A549 (cell line): ENCODE data around the gene SLC6A18. TPM values are rescaled to one million over a fixed set of nuclear protein-coding genes. Genes with fewer than 3 reads are reported as not detected.

Source experiments
- ATAC-seq, 2 experiments: fragments of 200-7000 bp in 1 of 2; fragments of >200 bp in 1 of 2; cut with Nextera tagmentation in 1 of 2; cut with Tn5 transposase in 1 of 2; 3 replicates each; pipeline versions ENCODE4 v1.8.0 to v1.9.1; 2018 to 2020; ENCODE audit warnings: mild to moderate bottlenecking in 1 of 2, moderate library complexity in 1 of 2
- CTCF ChIA-PET: fragments of 300-600 bp; sonication (Branson Sonifier 250); formaldehyde crosslinking; extraction: SDS; loops from one replicate; lab custom pipeline; 2021; ENCODE audit warnings: antibody characterized with exemption, inconsistent platforms; lab: Yijun Ruan, JAX
- POLR2A ChIA-PET: fragments of 350-600 bp; formaldehyde crosslinking; extraction: SDS; loops from one replicate; lab custom pipeline; 2021; ENCODE audit warnings: antibody characterized with exemption, inconsistent platforms; lab: Yijun Ruan, JAX
- DNase-seq, 2 experiments: peaks; one replicate each; pipeline versions ENCODE4 v3.0.0 to v3.0.0-alpha.2; 2011 to 2016; ENCODE audit warnings: low read depth in 1 of 2, low spot score in 1 of 2
- FAIRE-seq: peaks from 2 replicates; lab custom pipeline; 2011; peaks lifted over from hg19 to GRCh38; lab: Jason Lieb, UNC
- H3K27ac ChIP-seq, 2 experiments: fragments of >200 bp; sonication (Bioruptor Twin); formaldehyde crosslinking; 3 replicates each; pipeline ENCODE4 v1.5.1; 2016 to 2017
- H3K4me1 ChIP-seq: fragments of >200 bp; sonication (Bioruptor Twin); formaldehyde crosslinking; 3 replicates; pipeline ENCODE4 v1.6.1; 2016
- H3K4me2 ChIP-seq: fragments of >200 bp; sonication (Bioruptor Twin); formaldehyde crosslinking; 3 replicates; pipeline ENCODE4 v1.6.1; 2016
- H3K4me3 ChIP-seq: fragments of >200 bp; sonication (Bioruptor Twin); formaldehyde crosslinking; 3 replicates; pipeline ENCODE4 v1.5.1; 2016
- H3K9me3 ChIP-seq: fragments of >200 bp; sonication (Bioruptor Twin); formaldehyde crosslinking; 3 replicates; pipeline ENCODE4 v1.6.1; 2016
- CBX8 ChIP-seq: fragments of 200-600 bp; sonication (generic); IDR thresholded peaks from 2 replicates; pipeline ENCODE4 v1.6.1; 2016
- CEBPB ChIP-seq, 2 experiments: fragments of >200 bp in 1 of 2; sonication (Bioruptor Twin) in 1 of 2; formaldehyde crosslinking in 1 of 2; IDR thresholded peaks; 2 replicates each; pipeline ENCODE4 v1.6.1; 2012 to 2016
- EHF ChIP-seq: fragments of 250-450 bp; sonication (Bioruptor Pico); IDR thresholded peaks from 2 replicates; pipeline ENCODE4 v1.5.0; 2020; ENCODE audit warnings: mild to moderate bottlenecking
- ELK1 ChIP-seq: fragments of 150-350 bp; IDR thresholded peaks from 2 replicates; pipeline ENCODE4 v1.6.1; 2014; ENCODE audit warnings: low read depth, mild to moderate bottlenecking, low read length
- FOSL2 ChIP-seq, 2 experiments: fragments of 450-650 bp in 1 of 2; fragments of >200 bp in 1 of 2; sonication (Bioruptor Twin) in 1 of 2; formaldehyde crosslinking; IDR thresholded peaks; 2 replicates each; pipeline versions ENCODE4 v1.5.0 to v1.6.1; 2016 to 2020; ENCODE audit warnings: mild to moderate bottlenecking in 1 of 2, moderate library complexity in 1 of 2
- FOXS1 ChIP-seq: fragments of 250-450 bp; sonication (Bioruptor Pico); IDR thresholded peaks from 2 replicates; pipeline ENCODE4 v1.5.0; 2020; ENCODE audit warnings: mild to moderate bottlenecking, moderate library complexity
- GATA3 ChIP-seq: IDR thresholded peaks from 2 replicates; pipeline ENCODE4 v1.6.1; 2012; ENCODE audit warnings: borderline replicate concordance
- HOXA7 ChIP-seq: fragments of 250-450 bp; sonication (Bioruptor Pico); IDR thresholded peaks from 2 replicates; pipeline ENCODE4 v1.5.0; 2020; ENCODE audit warnings: mild to moderate bottlenecking, moderate library complexity
- HOXB13 ChIP-seq: fragments of 250-450 bp; sonication (Bioruptor Pico); IDR thresholded peaks from 2 replicates; pipeline ENCODE4 v1.5.0; 2020; ENCODE audit warnings: low read depth, mild to moderate bottlenecking, moderate library complexity
- HOXB5 ChIP-seq: fragments of 250-450 bp; sonication (Bioruptor Pico); IDR thresholded peaks from 2 replicates; pipeline ENCODE4 v1.5.0; 2020; ENCODE audit warnings: mild to moderate bottlenecking, moderate library complexity
- JUNB ChIP-seq: fragments of >200 bp; sonication (Bioruptor Twin); formaldehyde crosslinking; IDR thresholded peaks from 2 replicates; pipeline ENCODE4 v1.6.1; 2016
- KDM1A ChIP-seq: fragments of 200-600 bp; sonication (generic); IDR thresholded peaks from 2 replicates; pipeline ENCODE4 v1.6.1; 2016; ENCODE audit warnings: low read depth, mild to moderate bottlenecking
- MAZ ChIP-seq: fragments of 150-350 bp; IDR thresholded peaks from 2 replicates; pipeline ENCODE4 v1.6.1; 2014; ENCODE audit warnings: antibody characterized with exemption, low read depth, low read length, borderline replicate concordance
- MYC ChIP-seq: IDR thresholded peaks from 2 replicates; pipeline ENCODE4 v1.6.1; 2012; ENCODE audit warnings: mild to moderate bottlenecking, inconsistent platforms, low read length, improper control_type of control experiment, borderline replicate concordance
- NFE2L2 ChIP-seq: fragments of 150-350 bp; conservative IDR thresholded peaks from 2 replicates; pipeline ENCODE4 v1.6.1; 2014; ENCODE audit warnings: low read length
- NR3C1 ChIP-seq: fragments of >200 bp; sonication (Bioruptor Twin); formaldehyde crosslinking; IDR thresholded peaks from 3 replicates; pipeline ENCODE4 v1.6.1; 2017
- RARB ChIP-seq: fragments of 250-450 bp; sonication (Bioruptor Pico); IDR thresholded peaks from 2 replicates; pipeline ENCODE4 v1.8.0; 2021; ENCODE audit warnings: mild to moderate bottlenecking, moderate library complexity
- RCOR1 ChIP-seq: fragments of 150-350 bp; IDR thresholded peaks from 2 replicates; pipeline ENCODE4 v1.6.1; 2014; ENCODE audit warnings: antibody characterized with exemption, low read length, low read depth
- RNF2 ChIP-seq: fragments of 200-600 bp; sonication (generic); IDR thresholded peaks from 2 replicates; pipeline ENCODE4 v1.6.1; 2016; ENCODE audit warnings: low read depth, mild to moderate bottlenecking, antibody characterized with exemption, moderate library complexity, borderline replicate concordance
- TP53 ChIP-seq: fragments of 250-450 bp; sonication (Bioruptor Pico); IDR thresholded peaks from 2 replicates; pipeline ENCODE4 v1.5.0; 2021; ENCODE audit warnings: mild to moderate bottlenecking, moderate library complexity
- ZFP36 ChIP-seq: fragments of 450-650 bp; IDR thresholded peaks from 2 replicates; pipeline ENCODE4 v1.6.1; 2014; ENCODE audit warnings: borderline replicate concordance; ENCODE audit not compliant: partially characterized antibody
- ZSCAN20 ChIP-seq: fragments of 250-450 bp; sonication (Bioruptor Pico); IDR thresholded peaks from 2 replicates; pipeline ENCODE4 v1.8.0; 2022; ENCODE audit warnings: mild to moderate bottlenecking, moderate library complexity
- WGBS: methylation state at CpG from one replicate; pipeline ENCODE4 v1.1.6; 2017; ENCODE audit errors: missing lambda C conversion rate; 5-methylcytosine and 5-hydroxymethylcytosine counted together
- polyA plus RNA-seq, 4 experiments: library from polyadenylated mRNA; depleted of rRNA in 3 of 4; stranded (reverse); fragments of >200 nt; fragmentation: RNase III in 1 of 4; extraction: RNeasy Plus Mini Kit Qiagen cat#74134 plus additional on column Dnase treatment in 1 of 4; gene quantifications; 2 replicates in 3 of 4; 3 replicates in 1 of 4; pipeline ENCODE4 v1.2.3, GENCODE V29; 2011 to 2017
- TF ChIP-seq, protein P1 (sequence below): fragments of 250-450 bp; sonication (Bioruptor Pico); IDR thresholded peaks from 2 replicates; pipeline ENCODE4 v1.5.0; 2020; ENCODE audit warnings: low read depth, mild to moderate bottlenecking, moderate library complexity
- TF ChIP-seq, protein P2 (sequence below): fragments of 200-600 bp; sonication (generic); IDR thresholded peaks from 2 replicates; pipeline ENCODE4 v1.6.1; 2016; ENCODE audit warnings: antibody characterized with exemption, mild to moderate bottlenecking, moderate library complexity
- TF ChIP-seq, protein P3 (sequence below): fragments of >200 bp; sonication (Bioruptor Twin); formaldehyde crosslinking; IDR thresholded peaks from 2 replicates; pipeline ENCODE4 v1.6.1; 2016
- TF ChIP-seq, protein P4 (sequence below): fragments of 250-450 bp; sonication (Bioruptor Pico); IDR thresholded peaks from 2 replicates; pipeline ENCODE4 v1.5.0; 2021; ENCODE audit warnings: mild to moderate bottlenecking, moderate library complexity, borderline replicate concordance

SLC6A18 gene
- polyA plus RNA-seq, 2 of the 4 experiments (the other 2 are of a cell fraction) = not detected

- CTCF ChIA-PET = interaction anchor here (0.6 to 1.3 kb wide), 5 partner anchors 11 to 408 kb away, joined by 3 to 5 read pairs (median 3); no protein-coding TSS in a partner anchor
- Histone ChIP-seq H3K4me3 (no peak overlapping the region), H3K4me1 (no peaks in the 10 kb centered on the region), H3K27ac (no peak overlapping the region), H3K9me3 (no peaks in the 10 kb centered on the region), H3K4me2 (no peak overlapping the region)
- TF ChIP-seq RARB (CRISPR knock-in tag) (no peak), ELK1 (no peak), HOXB13 (CRISPR knock-in tag) (no peak), NFE2L2 (no peak), ZFP36 (no peak), HOXA7 (no peak), JUNB (no peak), NR3C1 (no peak), EHF (no peak), RCOR1 (no peak)
- TF ChIP-seq, protein P1, sequence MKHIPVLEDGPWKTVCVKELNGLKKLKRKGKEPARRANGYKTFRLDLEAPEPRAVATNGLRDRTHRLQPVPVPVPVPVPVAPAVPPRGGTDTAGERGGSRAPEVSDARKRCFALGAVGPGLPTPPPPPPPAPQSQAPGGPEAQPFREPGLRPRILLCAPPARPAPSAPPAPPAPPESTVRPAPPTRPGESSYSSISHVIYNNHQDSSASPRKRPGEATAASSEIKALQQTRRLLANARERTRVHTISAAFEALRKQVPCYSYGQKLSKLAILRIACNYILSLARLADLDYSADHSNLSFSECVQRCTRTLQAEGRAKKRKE (CRISPR knock-in tag) = no peak
- ATAC-seq = peak in 1 of 2 experiments; percentile 17; a peak in 3 of 6 replicates
- 39% methylated on average over 7 of the region's 11 CpGs for WGBS
- FAIRE-seq = no peak
- no peak for DNase-seq
- POLR2A ChIA-PET = no interaction called here
Observed at GRCh38 chr5:1219768-1220100, 5.4 kb upstream of the SLC6A18 start.

DNA sequence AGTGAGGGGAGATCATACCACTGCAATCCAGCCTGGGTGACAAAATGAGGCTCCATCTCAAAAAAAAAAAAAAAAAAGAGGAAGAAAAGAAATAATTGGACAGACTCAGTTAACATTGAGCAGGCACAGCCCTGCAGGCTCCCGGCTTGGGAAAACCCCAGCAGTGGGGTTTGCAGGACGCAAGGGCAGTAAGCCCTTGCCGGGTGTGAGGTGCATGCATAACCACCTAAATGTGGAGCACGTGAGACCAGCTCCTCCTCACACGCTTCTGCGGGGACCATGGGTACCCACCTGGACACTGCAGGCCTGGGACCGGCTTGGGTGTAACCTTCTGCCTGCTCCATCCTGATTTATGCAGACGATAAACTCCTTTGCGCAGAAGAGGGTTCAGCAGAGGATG, 4.8 kb upstream of the SLC6A18 start:
- ChIA-PET POLR2A (no interaction called here), CTCF (interaction anchor here (1.2 to 1.3 kb wide), 5 partner anchors 12 to 246 kb away, joined by 3 to 5 read pairs (median 3); no protein-coding TSS in a partner anchor)
- Histone ChIP-seq H3K4me2 (no peak overlapping the region), H3K9me3 (no peaks in the 10 kb centered on the region), H3K4me3 (no peak overlapping the region), H3K4me1 (no peaks in the 10 kb centered on the region), H3K27ac (no peak overlapping the region)
- no peak for TF ChIP-seq ZSCAN20 (CRISPR knock-in tag)
- no peak for TF ChIP-seq KDM1A
- TF ChIP-seq, protein P1 (CRISPR knock-in tag) = no peak
- TF ChIP-seq, protein P2, sequence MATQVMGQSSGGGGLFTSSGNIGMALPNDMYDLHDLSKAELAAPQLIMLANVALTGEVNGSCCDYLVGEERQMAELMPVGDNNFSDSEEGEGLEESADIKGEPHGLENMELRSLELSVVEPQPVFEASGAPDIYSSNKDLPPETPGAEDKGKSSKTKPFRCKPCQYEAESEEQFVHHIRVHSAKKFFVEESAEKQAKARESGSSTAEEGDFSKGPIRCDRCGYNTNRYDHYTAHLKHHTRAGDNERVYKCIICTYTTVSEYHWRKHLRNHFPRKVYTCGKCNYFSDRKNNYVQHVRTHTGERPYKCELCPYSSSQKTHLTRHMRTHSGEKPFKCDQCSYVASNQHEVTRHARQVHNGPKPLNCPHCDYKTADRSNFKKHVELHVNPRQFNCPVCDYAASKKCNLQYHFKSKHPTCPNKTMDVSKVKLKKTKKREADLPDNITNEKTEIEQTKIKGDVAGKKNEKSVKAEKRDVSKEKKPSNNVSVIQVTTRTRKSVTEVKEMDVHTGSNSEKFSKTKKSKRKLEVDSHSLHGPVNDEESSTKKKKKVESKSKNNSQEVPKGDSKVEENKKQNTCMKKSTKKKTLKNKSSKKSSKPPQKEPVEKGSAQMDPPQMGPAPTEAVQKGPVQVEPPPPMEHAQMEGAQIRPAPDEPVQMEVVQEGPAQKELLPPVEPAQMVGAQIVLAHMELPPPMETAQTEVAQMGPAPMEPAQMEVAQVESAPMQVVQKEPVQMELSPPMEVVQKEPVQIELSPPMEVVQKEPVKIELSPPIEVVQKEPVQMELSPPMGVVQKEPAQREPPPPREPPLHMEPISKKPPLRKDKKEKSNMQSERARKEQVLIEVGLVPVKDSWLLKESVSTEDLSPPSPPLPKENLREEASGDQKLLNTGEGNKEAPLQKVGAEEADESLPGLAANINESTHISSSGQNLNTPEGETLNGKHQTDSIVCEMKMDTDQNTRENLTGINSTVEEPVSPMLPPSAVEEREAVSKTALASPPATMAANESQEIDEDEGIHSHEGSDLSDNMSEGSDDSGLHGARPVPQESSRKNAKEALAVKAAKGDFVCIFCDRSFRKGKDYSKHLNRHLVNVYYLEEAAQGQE = no peak
- TF ChIP-seq, protein P3, sequence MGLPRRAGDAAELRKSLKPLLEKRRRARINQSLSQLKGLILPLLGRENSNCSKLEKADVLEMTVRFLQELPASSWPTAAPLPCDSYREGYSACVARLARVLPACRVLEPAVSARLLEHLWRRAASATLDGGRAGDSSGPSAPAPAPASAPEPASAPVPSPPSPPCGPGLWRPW = no peak
- TF ChIP-seq MAZ = no peak
- no peak for TF ChIP-seq NFE2L2
- TF ChIP-seq HOXB13 (CRISPR knock-in tag) = no peak
- DNase-seq (no peak), ATAC-seq (no peak), FAIRE-seq (no peak)
- 55% methylated on average over 9 of the region's 9 CpGs for WGBS

DNA sequence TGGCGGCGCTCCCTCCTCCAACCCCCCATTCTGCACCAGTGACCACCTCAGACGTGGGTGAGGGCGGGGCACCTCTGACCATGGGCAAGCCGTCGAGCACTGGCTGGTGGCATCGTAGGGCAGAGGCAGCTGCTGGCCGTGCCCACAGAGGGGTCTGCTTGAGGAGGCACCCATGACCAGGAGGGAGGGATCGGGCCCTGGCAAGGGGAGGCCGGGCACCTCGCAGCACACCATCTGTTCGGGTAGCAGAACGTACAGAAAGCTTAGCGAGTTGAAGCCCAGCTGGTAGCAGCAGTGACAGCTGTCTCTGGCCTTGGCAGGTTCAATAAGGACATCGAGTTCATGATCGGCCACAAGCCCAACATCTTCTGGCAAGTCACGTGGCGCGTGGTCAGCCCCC, 4.3 kb upstream of the SLC6A18 start:
- ChIA-PET POLR2A (no interaction called here), CTCF (interaction anchor here (1.1 to 1.3 kb wide), 3 partner anchors 10 to 42 kb away, joined by 3 to 4 read pairs (median 3); no protein-coding TSS in a partner anchor)
- 27% methylated on average over 19 of the region's 19 CpGs for WGBS
- Histone ChIP-seq H3K27ac (no peak overlapping the region), H3K4me1 (no peaks in the 10 kb centered on the region), H3K4me2 (no peak overlapping the region), H3K4me3 (no peak overlapping the region), H3K9me3 (no peaks in the 10 kb centered on the region)
- DNase-seq (no peak), FAIRE-seq (no peak), ATAC-seq (no peak)
- no peak for TF ChIP-seq CEBPB (IDR thresholded peaks at IDR 0.05)
- no peak for TF ChIP-seq ZFP36
- TF ChIP-seq FOSL2 (IDR thresholded peaks at IDR 0.05) = no peak
- TF ChIP-seq FOSL2 (CRISPR knock-in tag; IDR thresholded peaks at IDR 0.05) = no peak
- TF ChIP-seq FOXS1 (CRISPR knock-in tag) = no peak
- no peak for TF ChIP-seq CBX8
- TF ChIP-seq, protein P4, sequence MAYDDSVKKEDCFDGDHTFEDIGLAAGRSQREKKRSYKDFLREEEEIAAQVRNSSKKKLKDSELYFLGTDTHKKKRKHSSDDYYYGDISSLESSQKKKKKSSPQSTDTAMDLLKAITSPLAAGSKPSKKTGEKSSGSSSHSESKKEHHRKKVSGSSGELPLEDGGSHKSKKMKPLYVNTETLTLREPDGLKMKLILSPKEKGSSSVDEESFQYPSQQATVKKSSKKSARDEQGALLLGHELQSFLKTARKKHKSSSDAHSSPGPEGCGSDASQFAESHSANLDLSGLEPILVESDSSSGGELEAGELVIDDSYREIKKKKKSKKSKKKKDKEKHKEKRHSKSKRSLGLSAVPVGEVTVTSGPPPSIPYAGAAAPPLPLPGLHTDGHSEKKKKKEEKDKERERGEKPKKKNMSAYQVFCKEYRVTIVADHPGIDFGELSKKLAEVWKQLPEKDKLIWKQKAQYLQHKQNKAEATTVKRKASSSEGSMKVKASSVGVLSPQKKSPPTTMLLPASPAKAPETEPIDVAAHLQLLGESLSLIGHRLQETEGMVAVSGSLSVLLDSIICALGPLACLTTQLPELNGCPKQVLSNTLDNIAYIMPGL (CRISPR knock-in tag) = no peak
- TF ChIP-seq MYC = no peak
- TF ChIP-seq TP53 (CRISPR knock-in tag) = no peak
- no peak for TF ChIP-seq HOXB5
- no peak for TF ChIP-seq RNF2
- TF ChIP-seq GATA3 = no peak
